ENCODE results near the gene TFCP2L1.

- TF ChIP-seq CTCF (IDR thresholded peaks at IDR 0.05) (no peak), POLR2A (IDR thresholded peaks at IDR 0.05) (no peak)
Measured at GRCh38 chr2:121184248-121184862, 100.6 kb downstream of the TFCP2L1 start.
